Measurements from ENCODE around the gene THBS1. TPM values are rescaled to one million over a fixed set of nuclear protein-coding genes. Genes with fewer than 3 reads are reported as not detected.

The THBS1 gene
- total RNA-seq, 1 donor from 2014 or later: 1,018 TPM

DNA sequence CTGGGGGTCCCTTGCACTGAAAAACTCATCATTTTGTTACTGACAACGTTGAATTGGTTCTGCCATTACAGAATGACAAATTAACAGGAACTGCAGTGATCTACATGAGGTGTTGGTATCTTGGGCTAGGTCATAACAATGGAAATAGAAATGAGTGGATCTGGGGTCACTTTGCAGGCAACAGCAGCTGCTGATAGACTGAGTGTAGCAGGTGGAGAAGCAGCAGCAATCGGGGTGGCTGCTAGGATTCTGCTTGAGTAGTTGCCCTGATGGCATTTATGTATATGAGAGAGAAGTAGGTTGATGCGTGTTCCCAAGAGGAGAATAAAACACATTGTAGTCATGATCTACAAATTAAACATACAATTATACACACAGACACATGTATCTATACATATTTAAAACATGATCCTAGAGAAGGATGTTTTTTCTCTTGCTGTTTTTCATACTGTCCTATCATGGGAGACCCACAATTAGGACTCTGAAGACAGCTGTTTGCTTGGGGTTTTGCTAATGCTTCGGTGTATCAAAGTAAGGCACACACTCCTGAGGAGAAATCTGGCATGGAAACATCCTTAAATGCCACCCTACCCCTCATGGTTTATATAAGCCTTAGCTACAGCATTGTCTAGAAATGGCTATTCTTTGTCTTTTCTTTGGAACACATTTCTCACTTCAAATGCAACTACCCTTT is 15.8 kb upstream of the THBS1 start:
- intact Hi-C loops (cut with DNase I): loop anchor here (10.0 kb wide), 1 partner anchor 210 kb away; no protein-coding TSS in a partner anchor
- ATAC-seq: no peak

DNA sequence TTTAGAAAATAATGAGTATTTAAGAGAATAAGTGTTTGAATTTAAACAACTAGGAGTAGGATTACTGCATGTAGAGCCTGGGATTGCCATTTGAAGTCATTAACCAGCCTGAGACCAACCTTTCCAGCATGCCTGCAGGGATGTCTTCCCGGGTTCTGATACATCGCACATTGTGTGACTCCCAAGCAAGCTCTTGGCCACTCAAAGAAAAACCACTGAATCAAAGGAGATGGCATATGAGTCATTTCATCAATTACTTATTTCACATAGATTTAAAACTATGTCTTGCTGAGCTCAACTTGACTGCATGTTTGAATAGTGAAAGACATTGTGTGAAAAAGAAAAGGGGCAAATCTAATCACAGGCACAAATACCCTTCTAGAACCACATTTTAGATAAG is 15.0 kb upstream of the THBS1 start:
- intact Hi-C loops (cut with DNase I): loop anchor here (10.0 kb wide), 1 partner anchor 211 kb away; no protein-coding TSS in a partner anchor
- DNase-seq (ENCODE audit: low spot score): no peak
- no peak for ATAC-seq

More for the DNA sequence above, 15.8 kb upstream of the THBS1 start:
- DNase-seq (ENCODE audit: low spot score): no peak

DNA sequence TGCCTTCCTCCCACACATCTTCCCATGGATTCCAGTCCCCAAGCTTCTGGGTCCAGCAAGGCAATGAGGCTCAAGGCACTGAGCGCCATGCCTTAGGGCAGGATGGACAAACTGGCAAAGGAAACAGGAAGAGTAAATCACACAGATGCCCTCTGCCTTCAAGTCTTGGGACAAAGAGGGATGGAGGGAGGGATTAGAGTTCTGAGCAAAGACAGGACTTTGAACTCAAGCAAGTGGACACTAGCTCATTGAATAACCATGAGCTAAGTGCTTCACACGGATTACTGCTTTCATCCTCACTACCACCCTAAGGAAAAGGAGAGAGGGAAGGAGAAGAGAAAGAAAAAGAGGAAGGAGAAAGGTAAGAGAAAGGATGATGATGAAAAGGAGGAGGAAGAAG is 7.6 kb upstream of the THBS1 start:
- no peak for ATAC-seq

DNA sequence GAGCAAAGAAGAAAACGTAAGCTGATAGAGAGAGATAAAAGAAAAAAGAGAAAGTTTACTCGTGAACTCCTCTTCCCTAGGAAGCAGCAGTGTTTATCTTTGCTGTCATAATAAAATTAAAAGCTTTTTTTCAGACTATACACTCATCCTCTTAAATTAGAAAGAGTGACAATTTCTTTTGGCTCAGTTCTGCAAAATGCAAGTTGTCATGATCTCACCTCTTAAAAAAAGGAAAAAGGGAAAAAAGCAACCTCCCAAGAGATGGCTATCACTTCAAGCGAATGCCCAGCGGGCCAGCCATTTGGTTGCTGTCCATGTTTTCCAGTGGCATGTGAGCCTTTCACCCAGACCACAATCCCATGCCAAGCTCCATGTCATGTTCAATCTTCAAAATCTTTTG is 7.0 kb upstream of the THBS1 start:
- DNase-seq (ENCODE audit: low spot score) (no peak), ATAC-seq (no peak)
- intact Hi-C loops (cut with DNase I): no loop called here

More for the DNA sequence above, 7.6 kb upstream of the THBS1 start:
- no peak for DNase-seq (ENCODE audit: low spot score)
- intact Hi-C loops (cut with DNase I): no loop called here

DNA sequence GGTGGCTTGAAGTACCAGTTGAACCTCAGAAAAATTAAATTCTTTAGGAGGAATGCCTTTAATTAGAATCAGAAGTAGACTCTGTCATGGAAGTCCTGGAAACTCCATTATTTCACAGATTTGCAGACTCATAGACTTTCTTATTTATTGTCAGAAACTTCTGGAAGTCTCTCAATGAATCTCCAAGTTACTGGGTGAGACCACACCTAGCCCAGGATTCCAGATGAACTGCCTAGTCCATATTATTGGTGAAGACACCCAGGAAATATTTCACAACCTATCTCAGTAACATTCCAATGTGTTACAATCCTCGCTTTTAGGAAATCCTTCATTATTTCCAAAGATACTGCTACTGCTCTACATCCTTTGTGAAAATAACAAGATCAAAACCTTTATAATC is 6.5 kb upstream of the THBS1 start:
- DNase-seq (ENCODE audit: low spot score): no peak
- ATAC-seq: no peak
- intact Hi-C loops (cut with DNase I): no loop called here

DNA sequence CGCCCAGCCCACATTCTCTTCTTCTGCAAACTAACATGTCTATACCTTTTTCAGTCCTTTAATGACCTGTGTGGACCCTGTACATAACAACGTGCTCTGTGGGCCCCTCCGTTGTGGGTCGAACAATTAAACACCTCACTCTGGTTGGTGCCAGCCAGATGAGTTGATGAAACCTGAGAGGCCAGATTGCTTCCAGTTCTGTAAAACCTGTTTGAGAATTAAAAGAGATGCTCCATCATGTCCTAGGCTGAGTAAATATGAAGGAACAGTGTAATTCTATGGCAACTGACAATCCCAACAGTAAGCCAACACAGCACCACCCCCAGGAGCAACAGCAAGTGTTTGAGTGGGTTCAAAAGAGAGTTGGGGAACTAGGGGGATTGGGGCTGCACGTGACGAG is 5.7 kb upstream of the THBS1 start:
- ATAC-seq: no peak
- no peak for DNase-seq (ENCODE audit: low spot score)
- intact Hi-C loops (cut with DNase I): no loop called here

DNA sequence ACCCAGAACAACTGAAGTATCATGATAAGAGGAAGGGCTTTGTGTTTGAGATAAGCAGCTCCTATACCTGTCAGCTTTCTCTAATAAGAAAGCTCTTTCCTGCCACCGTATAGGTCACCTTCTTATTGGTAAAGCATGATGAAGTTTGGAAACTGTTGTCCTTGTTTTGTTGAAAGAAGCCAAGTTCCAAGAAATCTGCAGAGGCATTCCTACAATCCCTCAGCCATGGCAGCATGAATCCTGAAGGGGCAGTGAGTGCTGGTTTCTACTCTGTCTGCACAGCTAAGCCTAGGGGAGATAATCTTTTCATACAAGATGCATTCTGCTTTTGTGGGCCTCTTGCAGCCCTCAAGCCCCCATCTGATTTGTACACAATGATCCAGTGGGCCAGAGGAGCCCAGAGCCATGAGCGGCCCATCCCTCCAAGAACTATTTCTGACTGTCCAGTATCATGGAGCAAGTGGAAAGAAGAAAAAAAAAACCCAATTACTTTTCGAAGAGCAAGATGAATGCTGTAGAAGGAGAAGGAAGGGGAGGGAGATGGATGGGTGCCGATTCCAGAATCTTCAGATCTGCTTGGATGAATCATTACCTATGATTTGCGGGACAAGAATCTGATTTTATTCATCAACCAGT is 1.9 kb upstream of the THBS1 start:
- intact Hi-C loops (cut with DNase I): no loop called here
- DNase-seq (ENCODE audit: low spot score) (no peak), ATAC-seq (no peak)

DNA sequence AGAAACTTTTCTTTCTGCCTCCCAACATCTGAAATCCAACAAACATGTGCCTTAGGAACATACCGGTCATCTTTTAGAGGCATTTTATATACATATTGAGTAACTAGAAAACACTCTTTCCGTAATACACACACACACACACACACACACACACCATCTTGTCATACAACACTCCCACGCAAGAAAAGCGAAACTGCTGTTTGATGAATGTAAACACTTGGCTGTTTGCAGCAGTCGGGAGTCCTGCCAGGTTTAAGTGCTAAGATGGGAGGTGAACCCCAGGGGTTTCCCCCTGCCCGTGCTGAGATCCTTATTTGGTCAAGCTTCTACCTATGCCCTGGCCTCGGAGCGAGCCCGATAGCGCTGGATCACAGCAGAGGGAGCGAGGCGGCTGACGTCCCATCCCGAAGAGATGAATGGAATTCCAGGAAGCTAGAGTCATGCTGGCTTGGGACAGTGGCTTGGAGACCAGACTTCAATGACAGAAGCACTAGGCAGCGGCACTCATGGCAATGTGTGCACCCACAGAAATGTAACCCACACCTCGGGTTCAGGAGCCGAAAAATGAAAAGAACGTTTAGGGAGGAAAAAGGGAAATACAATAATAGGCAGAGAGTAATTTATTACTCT is 1.3 kb upstream of the THBS1 start:
- ATAC-seq (peak; percentile 62), DNase-seq (ENCODE audit: low spot score) (peak; percentile 82)
- intact Hi-C loops (cut with DNase I): loop anchor here (5.0 kb wide), 1 partner anchor 407 kb away; no protein-coding TSS in a partner anchor

DNA sequence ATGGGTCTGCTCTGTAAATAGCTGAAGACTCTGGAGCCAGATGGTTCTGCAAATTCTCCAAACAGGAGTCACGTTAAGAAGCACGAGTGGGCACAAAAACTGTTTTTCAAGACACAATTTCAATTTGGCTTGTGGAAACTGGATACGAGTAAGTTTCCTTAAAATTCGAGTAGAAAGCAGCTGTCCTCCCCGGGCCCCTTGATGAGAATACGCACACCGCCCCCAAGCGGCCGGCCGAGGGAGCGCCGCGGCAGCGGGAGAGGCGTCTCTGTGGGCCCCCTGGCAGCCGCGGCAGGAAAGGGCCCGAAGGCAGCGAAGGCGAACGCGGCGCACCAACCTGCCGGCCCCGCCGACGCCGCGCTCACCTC is 778 bp upstream of the THBS1 start:
- ATAC-seq (peak; percentile 79), DNase-seq (ENCODE audit: low spot score) (peak; percentile 98)
- intact Hi-C loops (cut with DNase I): loop anchor here (5.0 kb wide), 1 partner anchor 408 kb away; no protein-coding TSS in a partner anchor

DNA sequence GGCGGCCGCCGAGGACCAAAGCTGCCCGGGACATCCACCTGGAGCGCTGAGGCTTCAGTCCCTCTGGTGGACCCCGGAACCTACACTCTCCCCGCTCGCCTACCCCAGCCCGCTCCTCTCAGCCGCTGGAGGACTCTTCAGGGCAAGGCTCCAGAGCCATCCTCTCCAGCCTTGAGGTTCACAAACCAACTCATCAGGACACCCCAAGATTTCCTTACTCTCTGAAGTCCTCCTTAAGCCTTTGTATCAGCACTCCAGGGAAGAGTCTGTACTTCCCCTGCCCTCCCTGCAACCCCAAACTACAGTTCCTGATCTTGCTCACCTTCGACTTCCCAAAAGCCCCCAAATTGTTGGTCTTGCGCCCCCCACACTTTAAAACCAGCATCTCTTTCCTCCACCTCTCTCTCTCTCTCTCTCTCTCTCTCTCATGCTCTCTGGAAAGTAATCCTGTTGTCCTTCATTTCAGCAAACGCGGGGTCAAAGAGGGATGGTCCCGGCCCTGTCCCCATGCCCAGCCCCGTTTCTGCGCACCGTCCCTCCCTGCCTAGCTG is 438 bp downstream of the THBS1 start:
- intact Hi-C loops (cut with DNase I): loop anchor here (5.0 kb wide), 1 partner anchor 409 kb away; no protein-coding TSS in a partner anchor
- ATAC-seq: peak; percentile 12
- no peak for DNase-seq (ENCODE audit: low spot score)

DNA sequence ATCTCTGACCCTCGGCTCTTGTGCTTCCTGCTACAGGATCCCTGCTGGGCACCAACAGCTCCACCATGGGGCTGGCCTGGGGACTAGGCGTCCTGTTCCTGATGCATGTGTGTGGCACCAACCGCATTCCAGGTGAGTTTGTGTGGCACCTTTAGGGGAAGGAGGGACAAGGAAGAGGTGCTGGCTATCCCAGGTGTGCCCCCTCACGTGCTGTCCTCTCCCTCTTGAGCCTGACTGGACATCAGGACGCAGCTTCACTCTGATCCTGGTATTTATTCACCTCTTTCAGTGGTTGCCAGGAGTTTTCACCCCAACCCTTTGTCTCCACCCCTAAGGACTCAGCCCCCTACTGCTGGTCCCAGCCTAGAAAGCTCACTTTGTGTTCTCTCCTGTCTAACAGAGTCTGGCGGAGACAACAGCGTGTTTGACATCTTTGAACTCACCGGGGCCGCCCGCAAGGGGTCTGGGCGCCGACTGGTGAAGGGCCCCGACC is 960 bp downstream of the THBS1 start:
- DNase-seq (ENCODE audit: low spot score): peak; percentile 74
- intact Hi-C loops (cut with DNase I): loop anchor here (5.0 kb wide), 1 partner anchor 410 kb away; no protein-coding TSS in a partner anchor
- ATAC-seq: peak; percentile 48

DNA sequence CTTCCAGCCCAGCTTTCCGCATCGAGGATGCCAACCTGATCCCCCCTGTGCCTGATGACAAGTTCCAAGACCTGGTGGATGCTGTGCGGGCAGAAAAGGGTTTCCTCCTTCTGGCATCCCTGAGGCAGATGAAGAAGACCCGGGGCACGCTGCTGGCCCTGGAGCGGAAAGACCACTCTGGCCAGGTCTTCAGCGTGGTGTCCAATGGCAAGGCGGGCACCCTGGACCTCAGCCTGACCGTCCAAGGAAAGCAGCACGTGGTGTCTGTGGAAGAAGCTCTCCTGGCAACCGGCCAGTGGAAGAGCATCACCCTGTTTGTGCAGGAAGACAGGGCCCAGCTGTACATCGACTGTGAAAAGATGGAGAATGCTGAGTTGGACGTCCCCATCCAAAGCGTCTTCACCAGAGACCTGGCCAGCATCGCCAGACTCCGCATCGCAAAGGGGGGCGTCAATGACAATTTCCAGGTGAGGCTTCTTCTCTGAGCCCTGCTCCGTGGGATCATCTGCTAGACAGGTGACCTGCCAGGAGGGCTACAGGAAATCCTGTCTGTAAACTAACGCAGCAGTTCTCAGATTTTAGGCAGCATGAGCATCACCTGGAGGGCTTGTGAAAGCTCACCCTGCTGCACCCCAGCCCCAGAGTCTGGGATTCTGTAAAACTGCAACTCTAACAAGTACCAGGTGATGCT is 1.6 kb downstream of the THBS1 start:
- ATAC-seq (no peak), DNase-seq (ENCODE audit: low spot score) (peak; percentile 75)
- intact Hi-C loops (cut with DNase I): loop anchor here (5.0 kb wide), 1 partner anchor 410 kb away; no protein-coding TSS in a partner anchor

DNA sequence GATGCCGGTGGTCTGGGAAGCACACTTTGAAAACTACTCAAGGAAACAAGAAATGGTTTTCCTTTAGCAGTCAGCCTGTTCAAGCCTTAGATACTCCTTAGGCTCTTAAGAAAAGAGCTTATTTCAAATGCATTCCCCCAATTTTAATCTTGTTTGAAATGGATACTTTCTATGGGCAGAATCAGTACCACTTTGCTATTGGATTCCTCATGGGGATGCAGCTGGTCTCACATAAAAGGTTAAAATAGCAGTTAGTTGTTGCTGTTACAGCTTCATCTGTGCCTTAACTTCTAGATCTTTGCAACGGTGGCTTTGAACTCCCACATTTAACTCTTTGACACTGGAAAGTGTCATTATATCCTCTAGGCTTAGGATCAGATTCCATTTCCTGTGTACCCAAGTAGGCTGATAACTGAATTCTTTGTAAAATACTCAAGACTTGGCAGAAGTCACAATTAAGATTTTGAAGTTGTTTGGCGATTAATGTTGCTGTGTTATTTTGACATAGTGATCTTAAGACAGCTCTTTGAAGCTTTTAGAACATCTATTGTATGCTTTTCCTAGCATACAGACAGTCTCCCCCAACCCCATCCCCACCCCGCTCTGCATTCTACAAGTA is 2.2 kb downstream of the THBS1 start:
- DNase-seq (ENCODE audit: low spot score): no peak
- intact Hi-C loops (cut with DNase I): loop anchor here (5.0 kb wide), 1 partner anchor 411 kb away; no protein-coding TSS in a partner anchor
- no peak for ATAC-seq

DNA sequence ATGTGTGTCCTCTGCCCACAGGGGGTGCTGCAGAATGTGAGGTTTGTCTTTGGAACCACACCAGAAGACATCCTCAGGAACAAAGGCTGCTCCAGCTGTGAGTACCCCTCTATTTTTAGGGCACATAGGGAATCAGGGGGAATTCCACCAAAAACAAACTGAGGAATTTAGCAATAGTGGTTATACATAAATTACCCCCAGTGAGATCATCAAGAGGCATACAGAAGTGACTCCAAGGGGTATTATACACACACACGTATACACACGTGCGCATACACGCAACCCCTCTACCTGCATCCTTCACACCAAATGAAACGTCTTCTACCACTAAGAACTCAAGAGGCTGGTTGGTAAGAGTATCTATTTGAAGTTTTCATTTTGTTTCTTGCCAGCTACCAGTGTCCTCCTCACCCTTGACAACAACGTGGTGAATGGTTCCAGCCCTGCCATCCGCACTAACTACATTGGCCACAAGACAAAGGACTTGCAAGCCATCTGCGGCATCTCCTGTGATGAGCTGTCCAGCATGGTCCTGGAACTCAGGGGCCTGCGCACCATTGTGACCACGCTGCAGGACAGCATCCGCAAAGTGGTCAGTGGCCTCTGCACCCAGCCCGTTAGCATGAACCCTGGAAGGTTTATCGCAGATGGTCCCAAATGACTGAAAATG is 2.9 kb downstream of the THBS1 start:
- intact Hi-C loops (cut with DNase I): loop anchor here (5.0 kb wide), 1 partner anchor 411 kb away; no protein-coding TSS in a partner anchor
- ATAC-seq: no peak
- no peak for DNase-seq (ENCODE audit: low spot score)

DNA sequence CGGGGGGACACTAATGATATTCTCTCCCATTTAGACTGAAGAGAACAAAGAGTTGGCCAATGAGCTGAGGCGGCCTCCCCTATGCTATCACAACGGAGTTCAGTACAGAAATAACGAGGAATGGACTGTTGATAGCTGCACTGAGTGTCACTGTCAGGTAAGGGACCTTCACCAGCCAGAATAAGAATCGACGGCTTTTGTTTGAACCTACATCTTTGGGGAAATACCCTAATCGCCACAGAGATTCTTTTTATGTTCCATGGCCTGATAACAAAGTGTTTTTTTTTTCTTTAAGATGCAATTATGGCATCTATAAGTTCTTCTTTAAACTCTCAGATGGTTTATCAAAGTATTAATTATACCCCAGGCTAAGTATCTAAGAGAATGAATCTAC is 3.4 kb downstream of the THBS1 start:
- DNase-seq (ENCODE audit: low spot score): no peak
- ATAC-seq: no peak
- intact Hi-C loops (cut with DNase I): loop anchor here (5.0 kb wide), 1 partner anchor 412 kb away; no protein-coding TSS in a partner anchor

DNA sequence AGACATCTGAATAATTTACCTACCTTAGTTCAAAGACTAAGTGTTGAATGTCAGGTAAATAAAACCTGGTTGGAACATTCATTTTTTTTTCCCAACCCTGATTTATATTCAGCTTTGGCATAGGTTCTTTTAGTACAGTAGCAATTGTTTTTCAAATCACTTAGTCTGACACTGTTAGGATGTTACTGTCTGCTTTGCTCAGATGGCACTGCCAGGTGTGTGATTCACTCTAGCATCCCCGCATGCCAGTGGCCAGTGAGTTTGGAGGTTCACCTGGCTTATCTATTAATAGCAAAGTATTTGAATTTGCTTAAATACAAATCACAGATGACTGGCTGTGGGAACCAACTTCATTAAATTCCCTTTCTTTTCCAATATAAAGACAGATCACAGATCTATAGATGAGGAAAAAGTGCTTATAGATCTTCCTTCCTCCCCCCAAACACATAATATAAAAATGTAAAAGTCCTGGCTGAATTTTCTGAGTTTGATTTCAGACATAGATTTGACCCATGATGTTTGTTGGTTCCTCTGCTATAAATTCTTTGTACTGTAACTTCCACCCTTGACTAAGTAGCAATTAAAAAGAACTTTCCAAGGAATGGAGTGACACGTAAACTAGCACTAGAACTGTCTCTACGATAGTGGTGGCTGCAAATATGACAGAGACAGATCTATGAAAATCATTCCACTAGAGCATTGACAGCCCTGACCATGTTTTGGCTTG is 3.9 kb downstream of the THBS1 start:
- ATAC-seq (no peak), DNase-seq (ENCODE audit: low spot score) (no peak)
- intact Hi-C loops (cut with DNase I): loop anchor here (5.0 kb wide), 1 partner anchor 413 kb away; no protein-coding TSS in a partner anchor

DNA sequence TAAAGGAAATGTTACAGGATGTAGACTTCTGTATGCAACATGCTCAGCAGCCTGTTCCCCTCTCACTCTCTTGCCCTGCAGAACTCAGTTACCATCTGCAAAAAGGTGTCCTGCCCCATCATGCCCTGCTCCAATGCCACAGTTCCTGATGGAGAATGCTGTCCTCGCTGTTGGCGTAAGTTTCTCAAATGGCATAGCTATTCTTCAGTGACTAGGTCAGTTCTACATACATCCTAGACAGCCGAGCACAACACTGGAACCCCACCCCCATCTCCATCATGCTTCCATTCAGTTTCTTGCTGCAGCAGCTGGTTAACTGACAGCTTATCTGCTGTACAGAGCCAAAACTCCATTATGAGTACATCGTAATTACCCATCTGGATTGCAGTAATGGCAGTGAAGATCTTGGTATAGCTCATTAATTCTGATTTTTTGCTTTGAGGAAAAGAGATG is 4.5 kb downstream of the THBS1 start:
- intact Hi-C loops (cut with DNase I): no loop called here
- DNase-seq (ENCODE audit: low spot score) (no peak), ATAC-seq (no peak)
